HG03469 (cell line): ENCODE data around the gene AGXT.
"Not testable (repeated sequence)": the region's sequence is repeated elsewhere in the genome, so short reads cannot be mapped to it uniquely, and the experiment has no call there.

Experiments used
- ATAC-seq: cut with Tn5 transposase; IDR thresholded peaks from one replicate; pipeline ENCODE4 v1.9.1; 2021; ENCODE audit warnings: mild to moderate bottlenecking, moderate library complexity, moderate number of reproducible peaks; ENCODE audit not compliant: unreplicated experiment

Gene AGXT

DNA sequence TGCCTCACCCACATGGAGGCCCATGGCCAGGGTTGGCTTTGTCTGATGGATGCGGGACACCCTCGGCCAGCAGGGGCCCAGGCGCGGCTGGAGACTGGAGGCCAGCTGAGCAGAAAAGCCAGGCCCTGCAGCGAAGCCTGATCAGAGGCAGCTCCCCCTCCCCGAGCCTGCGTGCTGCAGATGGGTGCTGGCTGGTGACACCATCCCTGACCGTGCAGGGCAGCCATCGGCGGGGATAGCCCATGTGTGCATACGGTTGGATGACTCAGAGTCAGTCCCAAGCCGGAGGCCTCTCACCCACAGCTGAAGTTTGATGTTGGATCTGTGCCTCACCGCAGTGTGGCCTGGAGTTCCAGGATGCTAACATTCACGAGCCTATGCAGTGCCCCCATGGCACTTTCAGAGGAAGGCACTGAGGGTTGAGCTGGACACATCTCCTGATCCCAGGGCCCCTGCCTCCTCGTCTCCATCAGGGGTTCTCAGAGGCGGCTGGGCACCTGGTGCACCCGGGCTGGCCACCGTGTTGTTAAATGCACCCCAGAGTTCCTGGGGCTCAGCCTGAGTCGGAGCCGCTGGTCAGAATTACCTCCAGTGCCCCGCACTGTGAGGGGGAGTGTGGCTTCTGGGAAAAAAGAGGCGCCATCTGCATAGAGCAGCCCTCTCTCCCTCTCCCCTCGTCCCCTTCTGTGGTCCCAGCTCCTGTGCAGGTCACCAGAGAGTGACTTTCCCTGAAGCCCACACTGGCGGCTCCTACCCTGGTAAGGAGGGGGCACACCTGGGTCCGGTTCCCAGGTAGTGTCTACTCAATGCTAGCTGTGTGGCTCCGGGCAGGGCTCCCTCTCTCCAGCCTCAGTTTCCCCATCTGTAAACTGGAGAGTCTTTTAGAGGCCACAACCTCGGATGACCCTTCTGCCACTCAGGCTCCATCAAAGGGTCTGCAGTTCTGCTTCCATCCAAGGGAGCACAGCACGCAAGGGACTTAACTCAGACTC is 29.2 kb upstream of the AGXT start:
- ATAC-seq: no peak

- no peak for ATAC-seq
Measured at GRCh38 chr2:240840435-240841060, 28.1 kb upstream of the AGXT start.

GRCh38 chr2:240846309-240846708 is 22.3 kb upstream of the AGXT start:
- not testable (repeated sequence) for ATAC-seq

- no peak for ATAC-seq
Measured at GRCh38 chr2:240846873-240847595, 21.6 kb upstream of the AGXT start.

- no peak for ATAC-seq
Measured at GRCh38 chr2:240847817-240848216, 20.8 kb upstream of the AGXT start.

GRCh38 chr2:240848900-240849680 is 19.5 kb upstream of the AGXT start:
- ATAC-seq: no peak

DNA sequence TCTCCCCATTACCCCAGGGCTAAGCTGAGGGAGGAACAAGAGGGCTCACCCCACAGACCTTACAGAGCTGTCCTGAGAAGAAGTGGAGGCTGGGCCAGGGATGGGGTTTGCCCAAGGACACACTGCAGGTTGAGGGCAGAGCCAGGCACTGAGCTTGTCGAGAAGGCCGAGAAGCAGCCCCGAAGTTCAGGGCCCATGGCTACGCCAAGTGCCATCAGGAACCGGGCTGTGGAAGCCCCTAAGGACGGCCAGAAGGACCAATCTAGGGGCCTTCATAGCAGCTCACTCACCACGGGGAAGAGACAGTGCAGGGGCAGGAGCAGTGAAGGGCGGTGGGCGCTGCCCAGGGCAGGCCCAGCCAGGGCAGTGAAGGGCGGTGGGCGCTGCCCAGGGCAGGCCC is 18.6 kb upstream of the AGXT start:
- no peak for ATAC-seq

GRCh38 chr2:240850756-240851077 is 17.9 kb upstream of the AGXT start:
- ATAC-seq: no peak

DNA sequence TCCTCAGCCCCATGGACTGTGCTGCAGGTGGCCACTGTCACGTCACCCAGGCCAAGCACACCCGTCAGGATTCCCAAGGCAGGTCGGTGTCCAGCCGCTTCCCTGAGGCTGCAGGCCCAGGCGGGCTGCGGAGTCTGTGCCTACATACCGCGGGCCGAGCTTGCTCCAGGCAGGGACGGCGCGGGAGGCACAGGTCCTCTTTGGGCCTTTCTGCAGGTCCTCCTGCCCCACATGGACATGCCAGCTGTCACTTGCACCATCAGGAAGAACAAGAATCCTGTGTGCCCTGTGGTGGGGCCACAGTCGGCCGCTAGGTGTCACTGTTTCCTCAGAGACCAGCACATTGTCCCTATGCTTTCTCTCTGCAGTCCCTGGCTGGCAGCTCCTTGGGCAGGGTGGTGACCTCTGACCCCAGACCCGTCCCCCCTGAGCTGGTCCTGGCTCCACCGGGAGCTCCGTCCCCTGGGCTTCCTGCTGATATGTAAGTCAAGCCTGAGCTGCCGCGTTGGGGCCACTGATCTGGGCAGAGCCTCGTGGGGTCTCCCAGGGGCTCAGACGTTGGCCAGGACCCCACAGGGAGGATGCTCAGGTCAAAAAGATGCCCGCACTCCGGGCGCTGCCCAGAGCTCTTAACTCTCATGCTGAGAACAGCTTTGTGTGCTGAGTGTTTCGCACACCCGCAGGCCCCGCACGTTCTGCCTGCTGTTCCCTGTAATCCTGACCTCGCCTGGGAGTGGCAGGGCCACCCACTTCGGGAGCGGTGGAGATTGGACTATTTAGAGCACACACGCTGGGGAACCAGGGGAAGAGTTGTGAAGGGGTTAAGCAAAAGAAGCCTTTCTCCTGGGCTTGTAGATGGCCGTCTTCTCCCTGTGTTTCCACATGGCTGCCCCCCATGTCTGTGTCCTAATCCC is 17.3 kb upstream of the AGXT start:
- ATAC-seq: no peak

GRCh38 chr2:240852671-240853314 is 15.8 kb upstream of the AGXT start:
- no peak for ATAC-seq

GRCh38 chr2:240855670-240856069 is 13.0 kb upstream of the AGXT start:
- no peak for ATAC-seq

GRCh38 chr2:240856151-240856980 is 12.3 kb upstream of the AGXT start:
- no peak for ATAC-seq

DNA sequence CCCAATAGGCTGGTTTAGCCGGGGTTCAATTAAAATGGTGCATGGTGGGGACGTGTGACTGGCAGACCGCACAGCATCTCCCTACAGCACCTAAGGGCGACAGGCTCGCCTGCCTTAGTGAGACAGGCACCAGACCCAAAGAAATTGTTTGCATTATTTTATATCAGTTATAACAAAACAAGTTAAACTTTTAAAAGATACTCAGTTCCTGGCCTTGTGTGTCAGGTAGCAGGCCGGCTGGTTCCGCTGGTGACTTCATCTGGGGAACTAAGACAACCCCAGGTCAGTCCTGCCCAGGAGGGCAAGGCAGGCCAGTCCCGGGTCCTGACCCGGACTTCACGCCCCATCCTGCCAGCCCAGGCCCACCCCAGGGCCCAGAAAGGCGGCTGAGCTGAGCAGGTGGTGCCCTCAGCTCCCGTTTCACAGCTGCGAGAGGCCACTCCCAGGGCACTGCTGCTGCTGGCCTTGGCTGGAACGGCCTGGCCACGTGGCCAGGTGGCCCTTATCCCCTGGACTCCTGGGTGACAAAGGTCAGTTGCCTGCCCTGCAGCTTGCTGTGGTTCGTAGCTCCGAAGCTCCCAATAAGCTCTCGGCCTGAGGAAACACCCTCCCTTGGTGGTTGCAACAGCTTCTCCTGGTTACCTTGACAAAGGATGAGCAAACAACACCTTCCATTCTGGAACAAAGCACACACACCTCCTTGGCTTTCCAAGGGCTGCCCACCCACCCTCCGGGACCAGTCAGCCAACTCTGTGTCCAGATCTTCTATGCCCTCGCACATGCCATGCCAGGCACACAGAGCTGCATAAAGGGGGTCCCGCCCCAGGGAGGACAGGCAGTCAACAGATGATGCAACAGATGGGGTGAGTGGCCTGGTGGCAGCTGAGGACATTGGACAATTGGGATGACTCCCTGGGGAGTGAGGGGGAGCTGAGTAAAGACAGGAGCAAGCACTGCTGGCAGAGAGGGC is 11.3 kb upstream of the AGXT start:
- no peak for ATAC-seq

GRCh38 chr2:240858321-240858720 is 10.3 kb upstream of the AGXT start:
- no peak for ATAC-seq

DNA sequence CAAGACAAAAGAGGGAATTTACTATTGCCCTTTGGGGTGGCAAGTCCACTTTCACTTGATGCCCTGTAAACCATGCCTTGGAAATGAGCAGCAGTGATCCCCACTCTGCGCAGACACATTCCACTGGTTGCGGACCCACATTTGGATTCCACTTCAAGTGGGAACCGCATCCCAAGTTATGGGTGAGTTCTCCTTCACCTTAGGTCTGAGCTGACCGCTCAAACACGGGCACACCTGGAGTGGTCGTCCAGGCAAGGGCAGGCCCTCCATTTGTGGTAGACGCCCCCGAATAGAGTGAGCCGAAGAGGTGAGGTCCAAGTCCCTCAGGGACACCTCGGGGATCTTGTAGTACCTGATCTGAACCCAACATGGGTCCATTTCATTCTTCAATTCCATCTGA is 9.8 kb upstream of the AGXT start:
- ATAC-seq: no peak

- no peak for ATAC-seq
Measured at GRCh38 chr2:240861547-240861946, 7.1 kb upstream of the AGXT start.

GRCh38 chr2:240864475-240864874 is 4.1 kb upstream of the AGXT start:
- ATAC-seq: no peak
